Measurements from ENCODE around the gene CD163L1. TPM values are rescaled to one million over a fixed set of nuclear protein-coding genes. Genes with fewer than 3 reads are reported as not detected.

The CD163L1 gene
- total RNA-seq, 4 donors from 2014 or later = 0.11 to 1.6 (median 0.34) TPM

- no peak for DNase-seq (ENCODE audit: low spot score in 2 of 2)
- intact Hi-C loops (cut with DNase I; ENCODE audit: low total_unique reads) = no loop called here
- H3K4me3 ChIP-seq (ENCODE audit: low read depth, poor library complexity, severe bottlenecking) = no peak overlapping the region
- TF ChIP-seq CTCF (IDR thresholded peaks at IDR 0.05) (no peak), POLR2A (IDR thresholded peaks at IDR 0.05) (no peak)
- WGBS, 2 donors = 58 to 63% methylated on average over 6 of the region's 6 CpGs
Measured at GRCh38 chr12:7433276-7433822, 10.6 kb downstream of the CD163L1 start.

GRCh38 chr12:7431993-7432685 lies 11.8 kb downstream of the CD163L1 start:
- DNase-seq (ENCODE audit: low spot score in 2 of 2) = no peak
- TF ChIP-seq POLR2A (IDR thresholded peaks at IDR 0.05) = no peak
- TF ChIP-seq CTCF (IDR thresholded peaks at IDR 0.05) = no peak
- 79% methylated on average over 5 of the region's 5 CpGs for WGBS, 2 donors
- no peak overlapping the region for H3K4me3 ChIP-seq (ENCODE audit: low read depth, poor library complexity, severe bottlenecking)
- intact Hi-C loops (cut with DNase I; ENCODE audit: low total_unique reads) = no loop called here

GRCh38 chr12:7411343-7411742 lies 32.6 kb downstream of the CD163L1 start:
- no peak overlapping the region for H3K4me3 ChIP-seq (ENCODE audit: low read depth, poor library complexity, severe bottlenecking)
- DNase-seq (ENCODE audit: low spot score in 2 of 2) = no peak
- intact Hi-C loops (cut with DNase I; ENCODE audit: low total_unique reads) = no loop called here
- WGBS, 2 donors = 72 to 88% methylated on average over 2 of the region's 2 CpGs
- TF ChIP-seq POLR2A (IDR thresholded peaks at IDR 0.05) (no peak), CTCF (IDR thresholded peaks at IDR 0.05) (no peak)

- 62 to 72% methylated on average over 2 of the region's 2 CpGs for WGBS, 2 donors
- no peak for DNase-seq (ENCODE audit: low spot score in 2 of 2)
- intact Hi-C loops (cut with DNase I; ENCODE audit: low total_unique reads) = no loop called here
- no peak overlapping the region for H3K4me3 ChIP-seq (ENCODE audit: low read depth, poor library complexity, severe bottlenecking)
- no peak for TF ChIP-seq POLR2A (IDR thresholded peaks at IDR 0.05)
- TF ChIP-seq CTCF (IDR thresholded peaks at IDR 0.05) = no peak
Measured at GRCh38 chr12:7404275-7404674, 39.7 kb downstream of the CD163L1 start.

- DNase-seq (ENCODE audit: low spot score in 2 of 2) = no peak
- WGBS, 2 donors = 88% methylated on average over 7 of the region's 7 CpGs
- no peak overlapping the region for H3K4me3 ChIP-seq (ENCODE audit: low read depth, poor library complexity, severe bottlenecking)
- intact Hi-C loops (cut with DNase I; ENCODE audit: low total_unique reads) = no loop called here
- TF ChIP-seq POLR2A (IDR thresholded peaks at IDR 0.05) = no peak
- no peak for TF ChIP-seq CTCF (IDR thresholded peaks at IDR 0.05)
Measured at GRCh38 chr12:7403466-7403865, 40.5 kb downstream of the CD163L1 start.

GRCh38 chr12:7399089-7399488 lies 44.9 kb downstream of the CD163L1 start:
- no peak overlapping the region for H3K4me3 ChIP-seq (ENCODE audit: low read depth, poor library complexity, severe bottlenecking)
- 93% methylated on average over 1 of the region's 1 CpG for WGBS, 2 donors
- intact Hi-C loops (cut with DNase I; ENCODE audit: low total_unique reads) = no loop called here
- DNase-seq (ENCODE audit: low spot score in 2 of 2) = no peak
- TF ChIP-seq POLR2A (IDR thresholded peaks at IDR 0.05) (no peak), CTCF (IDR thresholded peaks at IDR 0.05) (no peak)

All from lower leg skin (tissue), 4 donors.